ENCODE data around the gene IFNAR2.

IFNAR2 gene

DNA sequence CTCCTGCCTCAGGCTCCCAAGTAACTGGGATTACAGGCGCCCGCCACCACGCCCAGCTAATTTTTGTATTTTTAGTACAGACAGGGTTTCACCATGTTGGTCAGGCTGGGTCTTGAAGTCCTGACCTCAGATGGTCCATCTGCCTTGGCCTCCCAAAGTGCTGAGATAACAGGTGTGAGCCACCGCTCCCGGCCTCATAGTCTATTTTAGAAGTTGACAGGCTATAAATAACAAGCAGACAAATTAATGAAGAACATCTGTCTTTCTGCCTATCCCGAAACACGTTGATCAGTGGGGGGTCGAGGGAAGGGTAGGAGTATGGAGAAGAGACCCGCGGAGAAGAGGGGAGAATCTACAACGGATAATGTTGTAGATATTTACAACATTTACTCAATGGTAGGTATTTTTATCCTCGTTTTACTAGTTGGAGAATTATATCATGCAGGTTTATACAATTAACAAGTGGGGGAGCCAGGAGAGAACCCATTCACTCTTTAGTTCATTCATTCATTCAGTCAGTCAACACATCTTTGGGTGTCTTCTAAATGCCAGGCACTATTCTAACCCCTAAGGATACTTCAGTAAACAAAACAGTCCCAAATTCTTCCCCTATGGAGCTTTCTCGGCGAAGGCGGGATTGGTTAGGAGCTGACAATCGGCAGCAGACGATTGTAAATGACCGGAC lies 497 bp upstream of the IFNAR2 start:
- H3K4me3 ChIP-seq (ENCODE audit: low read depth, low read length): peak overlapping the region; percentile 36
- TF ChIP-seq CTCF (IDR thresholded peaks at IDR 0.05; ENCODE audit: borderline replicate concordance, insufficient read depth, low read depth, low read length): no peak

DNA sequence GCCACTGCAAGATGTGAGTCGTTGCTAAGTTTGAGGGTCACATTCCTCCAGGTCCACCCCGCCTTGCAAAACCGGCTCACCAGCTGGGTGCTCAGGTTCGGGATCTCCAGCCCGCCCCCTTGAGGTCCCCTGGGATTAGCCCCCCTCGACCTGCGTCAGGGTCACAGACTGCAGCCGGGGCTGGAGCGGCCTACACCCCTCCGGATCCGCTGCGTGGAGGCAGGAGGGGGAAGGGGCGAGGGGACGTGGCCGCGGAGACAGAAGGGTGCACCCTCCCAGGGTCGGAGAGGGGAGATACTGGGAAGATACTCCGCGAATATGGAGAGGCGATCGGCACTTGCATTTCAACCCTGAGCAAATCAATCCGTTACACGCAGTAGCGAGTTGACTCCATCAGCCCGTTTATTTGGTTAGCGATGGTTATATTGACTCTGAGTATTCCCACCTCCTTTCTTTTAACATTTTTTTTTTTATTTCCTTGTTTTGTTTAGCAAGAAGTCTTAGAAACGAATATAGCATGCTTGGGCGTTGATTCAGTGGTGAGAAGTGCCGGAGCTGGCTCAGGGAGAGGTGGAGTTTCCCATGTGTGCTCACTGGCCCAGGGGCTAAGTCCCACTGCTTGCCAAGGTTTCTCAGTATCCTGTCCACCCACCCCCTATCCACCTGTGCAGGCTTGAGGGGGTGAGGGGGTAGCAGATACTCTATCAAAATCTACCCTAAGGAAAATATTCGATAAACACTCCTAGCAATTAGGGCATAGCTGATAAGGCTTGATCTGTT lies 997 bp downstream of the IFNAR2 start:
- TF ChIP-seq CTCF (IDR thresholded peaks at IDR 0.05; ENCODE audit: borderline replicate concordance, insufficient read depth, low read depth, low read length): no peak
- H3K4me3 ChIP-seq (ENCODE audit: low read depth, low read length): peak overlapping the region; percentile 97

GRCh38 chr21:33231526-33231925 lies 1.8 kb downstream of the IFNAR2 start:
- H3K4me3 ChIP-seq (ENCODE audit: low read depth, low read length): peak overlapping the region; percentile 97

DNA sequence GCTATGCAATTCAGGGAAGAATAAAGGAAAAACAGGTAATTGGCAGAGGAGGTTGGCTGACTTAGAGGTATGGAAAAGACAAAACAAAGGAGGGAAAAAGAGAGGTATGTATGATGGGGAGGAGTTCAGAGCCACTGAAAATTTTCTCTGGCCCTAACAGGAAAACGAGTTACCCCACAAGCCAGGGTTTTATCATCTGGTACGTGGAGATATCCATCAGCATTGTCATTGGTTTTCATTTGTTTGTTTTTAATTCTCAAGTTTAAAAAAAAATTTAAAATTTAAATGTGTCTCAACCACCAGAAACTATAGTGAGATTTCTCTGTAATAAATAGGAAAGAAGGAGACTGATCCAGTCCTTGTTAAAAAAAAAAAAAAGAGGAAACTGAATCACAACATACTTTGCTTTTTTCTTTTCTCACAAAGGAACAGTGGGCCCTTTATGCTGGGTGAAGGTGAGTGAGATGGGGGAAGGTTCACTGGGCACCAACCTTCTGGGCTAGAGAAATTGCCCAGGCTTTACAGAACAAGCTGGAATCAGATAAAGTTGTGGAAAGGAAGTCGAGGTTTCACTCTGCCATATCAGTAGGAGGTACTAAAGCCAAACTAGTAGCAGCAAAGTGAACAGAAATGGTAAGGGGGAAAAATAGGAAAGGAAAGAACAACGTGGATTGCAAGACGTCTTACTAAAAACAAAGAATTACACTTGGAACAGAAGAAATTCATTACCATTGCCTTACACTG lies 2.7 kb downstream of the IFNAR2 start:
- TF ChIP-seq CTCF (IDR thresholded peaks at IDR 0.05; ENCODE audit: borderline replicate concordance, insufficient read depth, low read depth, low read length): no peak
- peak overlapping the region; percentile 34 for H3K4me3 ChIP-seq (ENCODE audit: low read depth, low read length)

More at GRCh38 chr21:33231526-33231925, 1.8 kb downstream of the IFNAR2 start:
- TF ChIP-seq CTCF (IDR thresholded peaks at IDR 0.05; ENCODE audit: borderline replicate concordance, insufficient read depth, low read depth, low read length): no peak

- TF ChIP-seq CTCF (IDR thresholded peaks at IDR 0.05; ENCODE audit: borderline replicate concordance, insufficient read depth, low read depth, low read length): no peak
- no peak overlapping the region for H3K4me3 ChIP-seq (ENCODE audit: low read depth, low read length)
Measured at GRCh38 chr21:33234635-33235520, 5.1 kb downstream of the IFNAR2 start.

DNA sequence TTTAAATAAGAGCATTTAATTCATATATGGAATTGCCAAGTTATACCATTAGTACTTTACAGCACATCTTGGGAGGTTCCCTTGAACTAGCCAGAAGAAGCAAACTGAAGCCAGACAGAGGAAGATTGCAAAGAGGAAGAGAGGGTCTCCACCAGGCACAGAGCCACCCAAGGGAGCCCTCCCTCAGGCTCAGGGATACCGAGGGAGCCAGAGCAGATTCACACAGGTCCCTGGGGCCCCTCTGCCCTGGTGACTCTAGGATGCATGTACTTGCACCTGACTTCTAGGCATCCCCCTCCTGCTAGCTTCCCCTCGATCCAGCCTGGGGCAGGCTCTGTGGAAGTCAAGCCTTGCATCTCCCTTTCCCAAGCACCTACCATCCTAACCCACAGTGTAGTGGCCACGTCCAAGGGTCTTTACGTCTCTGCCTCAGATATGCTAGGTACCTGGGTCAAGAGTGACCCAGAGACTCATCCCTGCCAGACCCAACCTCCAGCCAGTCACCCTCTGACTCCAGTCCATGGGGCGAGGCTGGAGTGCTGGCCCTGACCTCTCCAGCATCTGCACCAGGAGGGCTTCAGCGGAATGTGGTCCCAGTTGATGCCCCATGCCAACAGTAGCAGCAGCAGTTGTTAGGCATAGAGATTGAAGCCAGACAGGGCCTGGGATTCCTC lies 6.4 kb downstream of the IFNAR2 start:
- no peak overlapping the region for H3K4me3 ChIP-seq (ENCODE audit: low read depth, low read length)
- no peak for TF ChIP-seq CTCF (IDR thresholded peaks at IDR 0.05; ENCODE audit: borderline replicate concordance, insufficient read depth, low read depth, low read length)

All from GM12875 (cell line).